ENCODE measurements around the gene GPR39.

The GPR39 gene

DNA sequence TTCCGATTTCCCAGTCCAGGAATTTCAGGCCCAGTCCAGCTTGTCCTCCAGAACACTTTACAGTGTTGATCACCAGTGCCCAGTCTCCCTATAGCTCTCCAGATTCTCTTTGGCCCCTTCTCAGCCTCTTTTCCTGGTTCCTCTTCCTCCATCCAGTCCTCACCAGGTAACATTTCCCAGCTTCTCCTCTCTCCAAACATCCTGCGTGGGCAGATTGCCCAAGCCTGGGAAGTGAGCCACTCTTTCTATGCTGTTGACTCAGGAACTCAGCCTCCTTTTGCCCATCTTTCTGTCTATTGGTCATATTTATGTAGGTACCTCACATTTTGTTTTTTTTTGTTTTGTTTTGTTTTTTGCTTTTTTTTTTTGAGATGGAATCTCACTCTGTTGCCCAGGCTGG lies 144.0 kb downstream of the GPR39 start:
- no peak overlapping the region for H3K4me3 ChIP-seq (ENCODE audit: low read depth, low read length)
- DNase-seq (ENCODE audit: low read depth) = no peak
- no peak for TF ChIP-seq CTCF (IDR thresholded peaks at IDR 0.05; ENCODE audit: control insufficient read depth, extremely low read depth, insufficient read depth)

DNA sequence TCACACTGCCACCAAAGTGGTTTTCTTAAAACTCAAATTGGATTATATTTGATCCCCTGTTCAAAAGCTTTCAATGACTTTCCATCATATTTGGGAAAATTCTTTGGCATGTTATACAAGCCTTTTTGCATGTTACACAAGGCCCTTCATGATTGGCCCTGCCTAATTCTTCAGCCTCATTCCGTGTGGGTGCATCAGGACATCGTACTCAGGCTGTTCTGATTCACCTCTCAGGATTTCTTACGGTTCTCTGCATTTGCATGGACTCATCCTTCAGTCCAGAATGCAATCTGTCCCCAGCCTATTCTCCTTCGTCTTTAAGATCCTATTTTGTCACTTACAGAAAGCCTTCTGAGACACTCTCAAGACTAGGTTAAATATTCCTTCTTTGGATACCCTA lies 145.6 kb downstream of the GPR39 start:
- H3K4me3 ChIP-seq (ENCODE audit: low read depth, low read length) = no peak overlapping the region
- no peak for TF ChIP-seq CTCF (IDR thresholded peaks at IDR 0.05; ENCODE audit: control insufficient read depth, extremely low read depth, insufficient read depth)
- no peak for DNase-seq (ENCODE audit: low read depth)

- DNase-seq (ENCODE audit: low read depth) = no peak
- no peak for TF ChIP-seq CTCF (IDR thresholded peaks at IDR 0.05; ENCODE audit: control insufficient read depth, extremely low read depth, insufficient read depth)
- no peak overlapping the region for H3K4me3 ChIP-seq (ENCODE audit: low read depth, low read length)
Measured at GRCh38 chr2:132564065-132564464, 147.5 kb downstream of the GPR39 start.

DNA sequence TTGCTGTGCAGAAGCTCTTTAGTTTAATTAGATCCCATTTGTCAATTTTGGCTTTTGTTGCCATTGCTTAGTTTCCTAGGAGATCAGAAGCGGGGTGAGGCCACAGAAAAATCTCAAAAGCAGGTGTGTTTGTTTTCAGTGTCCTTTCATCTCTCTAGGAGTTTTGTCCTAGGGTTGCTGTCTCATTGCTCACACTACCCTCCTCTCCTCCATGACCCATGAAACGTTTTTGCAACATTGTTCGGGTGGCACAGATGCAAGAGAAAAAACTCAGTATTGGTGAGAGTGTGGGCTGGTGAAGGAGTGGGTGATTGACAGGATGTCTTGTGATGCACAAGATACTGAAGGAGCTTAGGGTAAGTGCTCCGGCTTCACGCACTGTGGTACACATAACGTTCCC lies 149.8 kb downstream of the GPR39 start:
- no peak for DNase-seq (ENCODE audit: low read depth)
- H3K4me3 ChIP-seq (ENCODE audit: low read depth, low read length) = no peak overlapping the region
- no peak for TF ChIP-seq CTCF (IDR thresholded peaks at IDR 0.05; ENCODE audit: control insufficient read depth, extremely low read depth, insufficient read depth)

GRCh38 chr2:132567682-132568081 lies 151.1 kb downstream of the GPR39 start:
- TF ChIP-seq CTCF (IDR thresholded peaks at IDR 0.05; ENCODE audit: control insufficient read depth, extremely low read depth, insufficient read depth) = no peak
- no peak for DNase-seq (ENCODE audit: low read depth)
- no peak overlapping the region for H3K4me3 ChIP-seq (ENCODE audit: low read depth, low read length)

DNA sequence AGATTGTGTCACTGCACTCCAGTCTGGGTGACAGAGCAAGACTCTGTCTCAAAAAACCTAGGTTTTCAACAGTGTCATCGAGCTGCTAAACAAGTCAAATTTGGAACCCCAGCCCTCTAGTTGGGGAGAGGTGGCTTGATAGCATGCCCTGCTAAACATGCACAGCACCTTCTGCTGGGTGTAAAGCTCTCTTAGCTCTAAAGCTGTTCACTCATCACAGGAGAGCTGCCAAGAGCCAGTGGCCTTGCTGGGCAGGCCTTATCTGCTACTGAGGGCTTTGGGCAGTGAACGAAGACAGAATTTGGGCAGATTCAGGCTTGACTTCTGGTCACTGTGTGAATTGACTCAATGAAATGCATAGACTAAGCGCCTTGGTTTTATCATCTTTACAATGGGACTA lies 152.1 kb downstream of the GPR39 start:
- no peak for DNase-seq (ENCODE audit: low read depth)
- TF ChIP-seq CTCF (IDR thresholded peaks at IDR 0.05; ENCODE audit: control insufficient read depth, extremely low read depth, insufficient read depth) = no peak
- H3K4me3 ChIP-seq (ENCODE audit: low read depth, low read length) = no peak overlapping the region

GRCh38 chr2:132573444-132574007 lies 156.9 kb downstream of the GPR39 start:
- DNase-seq (ENCODE audit: low read depth) = no peak
- no peak for TF ChIP-seq CTCF (IDR thresholded peaks at IDR 0.05; ENCODE audit: control insufficient read depth, extremely low read depth, insufficient read depth)
- no peak overlapping the region for H3K4me3 ChIP-seq (ENCODE audit: low read depth, low read length)
